ENCODE data around the gene COMT. TPM values are rescaled to one million over a fixed set of nuclear protein-coding genes. Genes with fewer than 3 reads are reported as not detected.
A peak's percentile ranks its signal among the peaks of the same experiment; 100 is the strongest.

The COMT gene
- 50.4 TPM for total RNA-seq

- H3K9me3 ChIP-seq (ENCODE audit: low read depth, low read length): no peaks in the 10 kb centered on the region
- no peaks in the 10 kb centered on the region for H3K27me3 ChIP-seq (ENCODE audit: insufficient read depth, low read length)
- peaks cover 55% of the 10 kb centered on the region for H3K4me1 ChIP-seq (ENCODE audit: insufficient read depth, low read length)
- H3K4me3 ChIP-seq (ENCODE audit: low read length): peak within 1 kb of the TSS; percentile 56
Measured at GRCh38 chr22:19941365-19942082, at the start of gene COMT, which contains the start of gene TXNRD2. Gene COMT (plus strand): TSS chr22:19941772. CDS start chr22:19962527, 20,755 bp downstream. Gene TXNRD2 (minus strand): TSS chr22:19941818. CDS start chr22:19941803, 15 bp downstream.

- H3K27me3 ChIP-seq (ENCODE audit: insufficient read depth, low read length): no peaks in the 10 kb centered on the region
- H3K4me3 ChIP-seq (ENCODE audit: low read length): peak overlapping the region; percentile 23
- no peaks in the 10 kb centered on the region for H3K9me3 ChIP-seq (ENCODE audit: low read depth, low read length)
- peaks cover 52% of the 10 kb centered on the region for H3K4me1 ChIP-seq (ENCODE audit: insufficient read depth, low read length)
Measured at GRCh38 chr22:19892257-19892879, 49.2 kb upstream of the COMT start.

GRCh38 chr22:19892925-19893324 lies 48.6 kb upstream of the COMT start:
- Histone ChIP-seq H3K4me1 (ENCODE audit: insufficient read depth, low read length) (peaks cover 47% of the 10 kb centered on the region), H3K27me3 (ENCODE audit: insufficient read depth, low read length) (no peaks in the 10 kb centered on the region), H3K9me3 (ENCODE audit: low read depth, low read length) (no peaks in the 10 kb centered on the region), H3K4me3 (ENCODE audit: low read length) (no peak overlapping the region)

- peaks cover 44% of the 10 kb centered on the region for H3K4me1 ChIP-seq (ENCODE audit: insufficient read depth, low read length)
- H3K27me3 ChIP-seq (ENCODE audit: insufficient read depth, low read length): no peaks in the 10 kb centered on the region
- no peaks in the 10 kb centered on the region for H3K9me3 ChIP-seq (ENCODE audit: low read depth, low read length)
- H3K4me3 ChIP-seq (ENCODE audit: low read length): no peak overlapping the region
Measured at GRCh38 chr22:19893363-19893762, 48.2 kb upstream of the COMT start.

GRCh38 chr22:19895160-19895849 lies 46.3 kb upstream of the COMT start:
- H3K9me3 ChIP-seq (ENCODE audit: low read depth, low read length): no peaks in the 10 kb centered on the region
- no peak overlapping the region for H3K4me3 ChIP-seq (ENCODE audit: low read length)
- H3K27me3 ChIP-seq (ENCODE audit: insufficient read depth, low read length): no peaks in the 10 kb centered on the region
- H3K4me1 ChIP-seq (ENCODE audit: insufficient read depth, low read length): peaks cover 44% of the 10 kb centered on the region

GRCh38 chr22:19896665-19897355 lies 44.8 kb upstream of the COMT start:
- Histone ChIP-seq H3K27me3 (ENCODE audit: insufficient read depth, low read length) (no peaks in the 10 kb centered on the region), H3K4me1 (ENCODE audit: insufficient read depth, low read length) (peaks cover 29% of the 10 kb centered on the region), H3K4me3 (ENCODE audit: low read length) (no peak overlapping the region), H3K9me3 (ENCODE audit: low read depth, low read length) (no peaks in the 10 kb centered on the region)

GRCh38 chr22:19897726-19898125 lies 43.8 kb upstream of the COMT start:
- Histone ChIP-seq H3K9me3 (ENCODE audit: low read depth, low read length) (no peaks in the 10 kb centered on the region), H3K4me1 (ENCODE audit: insufficient read depth, low read length) (peaks cover 19% of the 10 kb centered on the region), H3K4me3 (ENCODE audit: low read length) (no peak overlapping the region), H3K27me3 (ENCODE audit: insufficient read depth, low read length) (no peaks in the 10 kb centered on the region)

- Histone ChIP-seq H3K9me3 (ENCODE audit: low read depth, low read length) (no peaks in the 10 kb centered on the region), H3K4me1 (ENCODE audit: insufficient read depth, low read length) (peaks cover 15% of the 10 kb centered on the region), H3K4me3 (ENCODE audit: low read length) (no peak overlapping the region), H3K27me3 (ENCODE audit: insufficient read depth, low read length) (no peaks in the 10 kb centered on the region)
Measured at GRCh38 chr22:19898145-19898544, 43.4 kb upstream of the COMT start.

GRCh38 chr22:19898831-19899567 lies 42.6 kb upstream of the COMT start:
- H3K27me3 ChIP-seq (ENCODE audit: insufficient read depth, low read length): no peaks in the 10 kb centered on the region

GRCh38 chr22:19900707-19901436 lies 40.7 kb upstream of the COMT start:
- Histone ChIP-seq H3K4me3 (ENCODE audit: low read length) (no peak overlapping the region), H3K9me3 (ENCODE audit: low read depth, low read length) (no peaks in the 10 kb centered on the region), H3K4me1 (ENCODE audit: insufficient read depth, low read length) (no peaks in the 10 kb centered on the region), H3K27me3 (ENCODE audit: insufficient read depth, low read length) (no peaks in the 10 kb centered on the region)

More at GRCh38 chr22:19898831-19899567, 42.6 kb upstream of the COMT start:
- H3K9me3 ChIP-seq (ENCODE audit: low read depth, low read length): no peaks in the 10 kb centered on the region
- H3K4me1 ChIP-seq (ENCODE audit: insufficient read depth, low read length): peaks cover 7% of the 10 kb centered on the region
- H3K4me3 ChIP-seq (ENCODE audit: low read length): no peak overlapping the region

GRCh38 chr22:19901577-19902244 lies 39.9 kb upstream of the COMT start:
- no peaks in the 10 kb centered on the region for H3K27me3 ChIP-seq (ENCODE audit: insufficient read depth, low read length)
- no peaks in the 10 kb centered on the region for H3K9me3 ChIP-seq (ENCODE audit: low read depth, low read length)
- H3K4me3 ChIP-seq (ENCODE audit: low read length): no peak overlapping the region
- no peaks in the 10 kb centered on the region for H3K4me1 ChIP-seq (ENCODE audit: insufficient read depth, low read length)

GRCh38 chr22:19902245-19902715 lies 39.3 kb upstream of the COMT start:
- Histone ChIP-seq H3K4me1 (ENCODE audit: insufficient read depth, low read length) (no peaks in the 10 kb centered on the region), H3K27me3 (ENCODE audit: insufficient read depth, low read length) (no peaks in the 10 kb centered on the region), H3K9me3 (ENCODE audit: low read depth, low read length) (no peaks in the 10 kb centered on the region), H3K4me3 (ENCODE audit: low read length) (no peak overlapping the region)

GRCh38 chr22:19903031-19903430 lies 38.5 kb upstream of the COMT start:
- Histone ChIP-seq H3K4me3 (ENCODE audit: low read length) (no peak overlapping the region), H3K4me1 (ENCODE audit: insufficient read depth, low read length) (no peaks in the 10 kb centered on the region), H3K27me3 (ENCODE audit: insufficient read depth, low read length) (no peaks in the 10 kb centered on the region), H3K9me3 (ENCODE audit: low read depth, low read length) (no peaks in the 10 kb centered on the region)
